GM21717 (cell line): ENCODE data around the gene GALNT18.
A peak's percentile ranks its signal among the peaks of the same experiment; 100 is the strongest.
"Not testable (repeated sequence)": the region's sequence is repeated elsewhere in the genome, so short reads cannot be mapped to it uniquely, and the experiment has no call there.

Source experiments
- ATAC-seq: cut with Tn5 transposase; IDR thresholded peaks from one replicate; pipeline ENCODE4 v1.9.1; 2021; ENCODE audit warnings: mild to moderate bottlenecking, moderate library complexity; ENCODE audit not compliant: unreplicated experiment

GALNT18 gene

GRCh38 chr11:11468954-11469353 is 152.9 kb downstream of the GALNT18 start:
- no peak for ATAC-seq

- ATAC-seq, result no peak
Measured at GRCh38 chr11:11467312-11467711, 154.5 kb downstream of the GALNT18 start.

GRCh38 chr11:11464555-11464954 is 157.2 kb downstream of the GALNT18 start:
- ATAC-seq, result no peak

GRCh38 chr11:11463405-11463804 is 158.4 kb downstream of the GALNT18 start:
- no peak for ATAC-seq

- ATAC-seq, result no peak
Measured at GRCh38 chr11:11461473-11461872, 160.3 kb downstream of the GALNT18 start.

- no peak for ATAC-seq
Measured at GRCh38 chr11:11459578-11459977, 162.2 kb downstream of the GALNT18 start.

- ATAC-seq, result no peak
Measured at GRCh38 chr11:11458485-11458884, 163.3 kb downstream of the GALNT18 start.

GRCh38 chr11:11458001-11458400 is 163.8 kb downstream of the GALNT18 start:
- ATAC-seq, result no peak

- no peak for ATAC-seq
Measured at GRCh38 chr11:11456866-11457265, 164.9 kb downstream of the GALNT18 start.

- ATAC-seq, result no peak
Measured at GRCh38 chr11:11454671-11455223, 167.1 kb downstream of the GALNT18 start.

GRCh38 chr11:11451501-11452005 is 170.3 kb downstream of the GALNT18 start:
- ATAC-seq, result peak; percentile 74

- no peak for ATAC-seq
Measured at GRCh38 chr11:11450744-11451362, 171.0 kb downstream of the GALNT18 start.

GRCh38 chr11:11449327-11449726 is 172.5 kb downstream of the GALNT18 start:
- no peak for ATAC-seq

GRCh38 chr11:11448626-11449025 is 173.2 kb downstream of the GALNT18 start:
- no peak for ATAC-seq

- not testable (repeated sequence) for ATAC-seq
Measured at GRCh38 chr11:11447601-11448000, 174.2 kb downstream of the GALNT18 start.

GRCh38 chr11:11446967-11447366 is 174.8 kb downstream of the GALNT18 start:
- no peak for ATAC-seq

- ATAC-seq, result no peak
Measured at GRCh38 chr11:11446564-11446963, 175.2 kb downstream of the GALNT18 start.

GRCh38 chr11:11445441-11446185 is 176.2 kb downstream of the GALNT18 start:
- ATAC-seq, result no peak

- no peak for ATAC-seq
Measured at GRCh38 chr11:11444804-11445131, 177.0 kb downstream of the GALNT18 start.

GRCh38 chr11:11444027-11444803 is 177.6 kb downstream of the GALNT18 start:
- ATAC-seq, result no peak

- no peak for ATAC-seq
Measured at GRCh38 chr11:11442791-11443190, 179.0 kb downstream of the GALNT18 start.
